PC-9 (cell line): ENCODE data around the gene CDK13.

ENCODE experiments used
- EZH2 ChIP-seq: fragments of 200-600 bp; sonication (generic); IDR thresholded peaks from 2 replicates; pipeline ENCODE4 v1.8.0; 2017; ENCODE audit warnings: antibody characterized with exemption, low read depth
- TF ChIP-seq, protein P1 (sequence below): fragments of 200-600 bp; sonication (generic); conservative IDR thresholded peaks from 2 replicates; pipeline ENCODE4 v1.6.1; 2017; ENCODE audit warnings: mixed run types, antibody characterized with exemption, mild to moderate bottlenecking, moderate library complexity

GRCh38 chr7:39950473-39951225 lies 593 bp downstream of the CDK13 start:
- no peak for TF ChIP-seq EZH2
- TF ChIP-seq, protein P1, sequence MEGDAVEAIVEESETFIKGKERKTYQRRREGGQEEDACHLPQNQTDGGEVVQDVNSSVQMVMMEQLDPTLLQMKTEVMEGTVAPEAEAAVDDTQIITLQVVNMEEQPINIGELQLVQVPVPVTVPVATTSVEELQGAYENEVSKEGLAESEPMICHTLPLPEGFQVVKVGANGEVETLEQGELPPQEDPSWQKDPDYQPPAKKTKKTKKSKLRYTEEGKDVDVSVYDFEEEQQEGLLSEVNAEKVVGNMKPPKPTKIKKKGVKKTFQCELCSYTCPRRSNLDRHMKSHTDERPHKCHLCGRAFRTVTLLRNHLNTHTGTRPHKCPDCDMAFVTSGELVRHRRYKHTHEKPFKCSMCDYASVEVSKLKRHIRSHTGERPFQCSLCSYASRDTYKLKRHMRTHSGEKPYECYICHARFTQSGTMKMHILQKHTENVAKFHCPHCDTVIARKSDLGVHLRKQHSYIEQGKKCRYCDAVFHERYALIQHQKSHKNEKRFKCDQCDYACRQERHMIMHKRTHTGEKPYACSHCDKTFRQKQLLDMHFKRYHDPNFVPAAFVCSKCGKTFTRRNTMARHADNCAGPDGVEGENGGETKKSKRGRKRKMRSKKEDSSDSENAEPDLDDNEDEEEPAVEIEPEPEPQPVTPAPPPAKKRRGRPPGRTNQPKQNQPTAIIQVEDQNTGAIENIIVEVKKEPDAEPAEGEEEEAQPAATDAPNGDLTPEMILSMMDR = no peak
